OCI-LY1 (cell line): ENCODE data around the gene LZTFL1.

ENCODE experiments used
- EZH2 ChIP-seq: fragments of 200-600 bp; sonication (generic), shearing (Covaris generic); IDR thresholded peaks from 2 replicates; pipeline ENCODE4 v1.8.0; 2017; ENCODE audit warnings: borderline replicate concordance, mixed run types, mild to moderate bottlenecking, antibody characterized with exemption, low read length, moderate library complexity, mixed read lengths
- TF ChIP-seq, protein P1 (sequence below): fragments of 200-600 bp; sonication (generic), shearing (Covaris generic); IDR thresholded peaks from 2 replicates; pipeline ENCODE4 v1.5.1; 2017; ENCODE audit warnings: mild to moderate bottlenecking, antibody characterized with exemption, low read length, moderate library complexity, mixed read lengths

DNA sequence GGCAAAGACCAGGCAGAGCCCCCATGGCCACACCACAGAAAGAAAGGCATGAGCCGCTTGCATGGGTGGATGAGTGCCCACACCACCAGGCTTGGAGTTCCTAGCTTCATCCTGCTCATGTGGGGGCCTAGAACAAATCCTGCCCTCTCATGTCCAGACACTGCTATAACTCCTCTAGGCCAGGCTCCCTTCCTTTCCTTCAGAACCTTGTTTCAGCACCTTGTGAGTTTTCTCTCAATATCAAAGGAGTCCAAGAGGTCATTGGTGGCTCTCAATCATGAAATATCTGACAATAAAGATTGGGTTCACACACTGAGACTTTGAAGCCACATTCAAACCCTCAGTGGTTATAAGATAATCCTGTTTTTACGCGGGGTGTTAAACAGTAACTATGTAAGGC is 58.3 kb downstream of the LZTFL1 start:
- TF ChIP-seq, protein P1, sequence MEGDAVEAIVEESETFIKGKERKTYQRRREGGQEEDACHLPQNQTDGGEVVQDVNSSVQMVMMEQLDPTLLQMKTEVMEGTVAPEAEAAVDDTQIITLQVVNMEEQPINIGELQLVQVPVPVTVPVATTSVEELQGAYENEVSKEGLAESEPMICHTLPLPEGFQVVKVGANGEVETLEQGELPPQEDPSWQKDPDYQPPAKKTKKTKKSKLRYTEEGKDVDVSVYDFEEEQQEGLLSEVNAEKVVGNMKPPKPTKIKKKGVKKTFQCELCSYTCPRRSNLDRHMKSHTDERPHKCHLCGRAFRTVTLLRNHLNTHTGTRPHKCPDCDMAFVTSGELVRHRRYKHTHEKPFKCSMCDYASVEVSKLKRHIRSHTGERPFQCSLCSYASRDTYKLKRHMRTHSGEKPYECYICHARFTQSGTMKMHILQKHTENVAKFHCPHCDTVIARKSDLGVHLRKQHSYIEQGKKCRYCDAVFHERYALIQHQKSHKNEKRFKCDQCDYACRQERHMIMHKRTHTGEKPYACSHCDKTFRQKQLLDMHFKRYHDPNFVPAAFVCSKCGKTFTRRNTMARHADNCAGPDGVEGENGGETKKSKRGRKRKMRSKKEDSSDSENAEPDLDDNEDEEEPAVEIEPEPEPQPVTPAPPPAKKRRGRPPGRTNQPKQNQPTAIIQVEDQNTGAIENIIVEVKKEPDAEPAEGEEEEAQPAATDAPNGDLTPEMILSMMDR = no peak
- no peak for TF ChIP-seq EZH2
